IPS DF 4.7 (cell line): Measurements from ENCODE around the gene PDE1C.

Source experiments
- DNase-seq: peaks from one replicate; pipeline ENCODE4 v3.0.0-alpha.2; 2013; ENCODE audit warnings: low spot score; ENCODE audit errors: extremely low read depth

PDE1C gene

DNA sequence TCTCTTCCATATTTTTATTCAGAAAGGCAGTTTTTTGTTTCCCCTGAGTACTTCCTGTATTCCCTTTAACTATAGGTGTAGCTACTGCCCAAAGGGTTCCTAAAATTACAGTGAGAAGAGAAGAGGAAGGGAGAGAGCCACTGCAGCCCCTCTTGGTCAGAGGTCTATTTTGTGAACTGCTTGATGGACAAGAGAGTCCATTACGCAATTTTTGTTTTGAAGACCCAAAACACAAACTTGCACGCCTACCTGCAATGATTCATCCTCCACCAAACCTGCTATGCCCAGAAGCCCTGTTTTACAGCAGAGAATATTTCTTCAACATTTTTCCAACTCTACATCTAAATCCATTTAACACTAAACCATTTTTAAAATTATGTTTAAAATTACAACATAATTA, 75.1 kb downstream of the PDE1C start:
- DNase-seq, result no peak

DNA sequence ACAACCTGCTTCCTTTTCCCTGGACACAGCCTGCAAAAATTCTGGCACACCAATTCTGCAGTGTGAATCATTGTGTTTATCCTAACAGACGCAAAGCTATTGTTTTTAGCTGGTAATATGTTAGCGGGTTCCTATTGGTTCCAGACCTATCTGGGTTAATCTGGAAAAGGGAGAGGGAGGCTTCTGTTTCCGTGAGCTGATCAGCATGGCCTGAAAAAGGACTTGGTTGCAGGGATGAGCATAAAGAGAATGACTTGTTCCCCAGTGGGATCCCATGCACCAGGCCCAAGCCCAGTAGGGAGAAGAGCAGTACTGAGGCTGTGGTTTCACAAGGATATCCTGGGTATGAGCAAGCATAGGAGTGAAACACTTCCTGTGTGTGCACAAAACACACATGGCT, 78.4 kb downstream of the PDE1C start:
- no peak for DNase-seq

DNA sequence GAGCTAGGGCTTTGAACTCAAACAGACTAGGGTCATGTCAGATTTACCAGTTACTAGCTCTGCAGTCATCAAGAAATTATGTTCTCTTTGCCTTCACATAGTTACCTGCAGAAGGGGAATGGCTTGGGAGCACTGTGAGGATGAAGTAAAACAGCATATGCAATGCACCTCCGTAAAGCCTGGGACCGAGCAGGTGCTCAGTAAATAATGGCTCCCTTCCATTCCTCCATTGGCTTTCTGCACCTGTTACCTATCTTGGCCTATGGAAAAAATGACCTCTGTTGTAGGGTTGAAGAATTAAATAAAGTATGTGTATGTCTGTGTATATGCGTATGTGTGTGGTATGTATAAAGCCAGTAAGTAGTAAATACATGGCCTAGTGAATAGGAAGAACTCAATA, 78.8 kb downstream of the PDE1C start:
- no peak for DNase-seq

DNA sequence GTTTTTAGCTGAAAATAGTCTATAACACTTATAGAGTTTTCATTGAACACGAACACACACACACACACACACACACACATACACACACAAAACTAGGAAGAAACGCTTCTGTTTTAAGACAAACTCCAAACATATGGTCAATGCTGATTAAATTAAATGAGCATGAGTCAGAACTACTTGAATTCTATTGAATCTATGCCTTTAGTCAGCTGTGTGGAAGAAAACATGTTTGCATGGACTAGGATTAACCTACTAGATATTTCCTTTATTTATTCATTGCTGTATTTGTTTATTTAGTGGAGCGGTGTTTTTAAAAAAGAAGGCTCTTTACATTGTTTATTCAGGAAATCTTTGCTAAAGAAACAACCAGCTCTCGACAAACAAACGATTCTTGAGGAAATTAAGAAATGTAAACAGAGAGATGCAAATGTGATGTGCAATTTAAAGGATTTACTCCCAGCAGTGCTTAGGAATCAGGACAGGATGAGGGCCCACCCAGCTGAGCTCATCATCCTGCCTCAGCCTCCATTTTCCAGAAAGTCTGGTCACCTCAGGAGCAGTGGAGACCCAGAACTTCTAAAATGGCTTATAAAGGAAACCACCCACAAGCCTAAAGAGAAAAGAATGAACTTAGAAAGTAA, 83.2 kb downstream of the PDE1C start:
- no peak for DNase-seq

DNA sequence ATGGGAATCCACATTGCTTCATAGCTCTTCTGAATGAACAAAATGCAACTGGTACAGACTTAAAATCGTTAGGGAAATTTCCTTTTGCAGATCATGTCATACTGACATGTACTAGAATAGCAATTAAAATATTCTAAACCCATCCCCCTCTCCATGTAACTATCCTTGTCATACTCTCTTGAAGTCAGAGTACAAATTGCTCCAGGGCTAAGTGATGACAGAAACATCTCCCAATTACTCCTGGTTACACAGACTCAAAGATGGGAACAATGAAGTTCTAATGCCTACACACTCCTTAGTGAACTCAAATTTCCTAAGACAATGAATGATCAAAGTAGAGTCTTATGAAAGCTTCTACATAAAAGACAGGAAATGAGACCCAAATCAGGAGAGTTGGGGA, 87.2 kb downstream of the PDE1C start:
- no peak for DNase-seq

DNA sequence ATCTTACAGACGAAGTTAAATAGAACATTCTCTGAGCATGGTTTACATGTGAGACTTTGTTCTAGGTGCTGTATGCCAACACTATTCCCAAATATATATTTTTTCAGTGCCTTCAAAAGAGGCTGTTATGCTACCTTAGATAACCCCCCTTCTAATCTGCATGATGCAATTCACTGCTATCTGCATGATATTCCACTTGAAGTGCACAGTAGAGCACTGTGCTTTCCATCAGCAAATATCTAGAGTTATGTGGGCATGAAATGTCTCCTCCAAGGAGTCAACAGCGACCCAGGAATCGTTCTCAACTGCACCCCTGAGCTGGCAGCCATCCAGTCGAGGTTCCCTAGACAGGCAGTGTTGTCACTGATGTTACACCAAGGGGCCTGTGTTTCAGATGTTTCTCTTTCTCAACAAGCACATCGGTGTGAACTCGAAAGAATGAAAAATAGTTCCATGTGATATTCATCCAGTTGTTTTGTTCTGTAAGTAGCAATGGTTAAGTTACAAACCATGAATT, 88.3 kb downstream of the PDE1C start:
- DNase-seq, result no peak

DNA sequence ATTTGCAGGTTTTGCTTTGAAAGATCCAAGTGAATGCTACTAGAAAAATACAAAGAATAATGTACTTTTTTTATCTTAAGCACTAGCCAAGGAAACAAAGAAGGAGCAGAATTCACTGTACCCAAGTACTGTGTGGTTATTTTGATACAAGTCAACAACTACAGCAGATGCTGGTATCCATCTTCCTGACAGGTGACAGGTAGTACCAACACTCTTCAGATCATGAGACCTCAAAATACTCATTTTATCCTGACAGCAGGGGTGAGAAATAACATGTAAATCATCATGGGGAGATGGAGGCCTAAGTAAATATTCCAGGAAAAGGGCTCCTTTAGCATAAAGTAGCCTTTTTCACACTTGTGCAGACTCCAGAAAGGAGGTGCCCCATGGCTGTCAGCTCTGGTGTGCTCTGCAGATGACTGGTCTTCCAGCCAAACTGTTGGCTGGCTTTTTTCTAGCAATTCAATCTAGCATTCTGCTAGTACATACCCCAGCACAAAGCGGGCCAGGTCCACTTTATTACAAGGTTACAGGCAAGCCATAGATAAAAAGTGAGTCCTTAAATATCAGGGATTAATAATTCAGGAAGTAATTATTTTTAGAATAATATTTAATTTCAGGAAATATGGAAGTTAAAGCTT, 90.4 kb downstream of the PDE1C start:
- no peak for DNase-seq

DNA sequence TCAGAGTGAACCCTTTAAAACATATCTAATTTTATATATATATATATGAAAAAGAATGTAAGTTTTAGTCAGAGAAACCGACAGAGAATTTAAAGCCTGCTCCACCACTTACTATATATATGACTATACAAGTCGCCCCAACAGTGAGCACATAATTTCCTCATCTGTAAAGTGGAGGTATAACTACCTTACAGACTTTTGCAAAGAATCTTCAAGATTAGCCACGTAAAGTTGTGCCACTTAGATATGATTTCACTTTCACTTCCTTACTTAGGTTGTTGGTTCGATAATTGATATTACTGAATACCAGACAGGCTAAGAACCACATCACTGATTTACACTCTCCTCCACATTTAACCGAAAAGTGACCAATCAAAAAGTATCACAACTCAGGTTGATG, 94.7 kb downstream of the PDE1C start:
- no peak for DNase-seq

DNA sequence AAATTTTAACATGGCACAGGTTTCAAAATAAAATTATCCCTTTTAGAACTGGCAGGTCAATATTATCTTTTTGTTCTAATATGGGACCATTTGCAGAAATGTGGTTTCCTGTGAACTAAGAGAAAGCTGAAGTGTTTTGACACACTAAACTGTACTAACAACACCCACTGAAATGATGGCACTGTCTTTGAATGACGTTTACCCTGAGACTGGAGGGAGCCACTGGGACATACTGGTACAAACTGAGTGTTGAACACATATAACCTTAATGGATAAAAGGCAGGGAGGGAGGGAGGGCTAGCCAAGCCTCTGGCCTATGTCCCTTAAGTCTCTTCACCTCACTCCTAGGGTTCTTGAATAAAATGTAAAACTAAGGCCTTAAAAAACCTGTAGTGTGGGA, 95.9 kb downstream of the PDE1C start:
- DNase-seq, result no peak

DNA sequence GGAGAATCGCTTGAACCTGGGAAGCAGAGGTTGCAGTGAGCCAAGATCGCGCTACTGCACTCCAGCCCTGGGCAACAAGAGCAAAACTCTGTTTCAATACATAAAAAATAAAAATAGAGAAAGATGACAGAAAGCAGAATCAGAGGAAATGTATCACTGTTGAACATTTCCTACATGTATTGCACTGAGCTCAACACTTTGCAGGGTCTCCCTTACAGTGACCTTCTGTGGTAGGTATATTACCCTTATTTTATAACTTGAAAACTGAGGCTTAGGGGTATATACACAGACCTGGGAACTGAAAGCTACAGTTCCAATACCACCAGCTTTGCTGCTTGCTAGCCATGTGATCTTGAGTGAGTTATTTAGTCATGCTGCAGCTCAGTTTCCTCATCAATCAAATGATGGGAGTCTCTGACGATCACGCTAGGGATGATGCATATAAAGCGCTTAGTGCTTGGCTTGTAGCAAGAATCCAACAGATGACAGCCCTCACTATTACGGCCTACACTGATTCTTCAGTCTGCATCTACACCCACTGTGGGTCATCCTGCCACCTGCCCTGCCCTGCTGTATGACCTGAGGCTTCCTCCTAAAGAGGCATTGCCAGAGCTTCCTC, 99.0 kb downstream of the PDE1C start:
- no peak for DNase-seq

DNA sequence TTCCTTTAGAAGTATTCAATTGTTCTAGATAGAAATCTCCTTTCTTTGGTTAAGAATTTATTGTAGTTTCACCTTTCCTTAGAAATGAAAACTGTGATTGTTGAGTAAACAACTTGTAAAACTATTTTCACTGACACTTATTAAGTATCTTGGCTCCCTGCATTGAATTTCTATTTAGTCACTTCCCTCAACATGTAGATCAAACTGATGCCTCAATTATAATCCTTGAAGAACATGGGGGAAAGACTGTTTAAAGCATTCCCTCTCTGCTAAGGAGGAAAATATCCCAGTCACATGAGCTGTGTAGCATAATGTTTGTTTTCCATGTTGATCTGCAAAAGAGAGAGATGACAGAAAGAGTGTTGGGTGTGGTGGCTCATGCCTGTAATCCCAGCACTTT, 99.7 kb downstream of the PDE1C start:
- DNase-seq, result no peak

DNA sequence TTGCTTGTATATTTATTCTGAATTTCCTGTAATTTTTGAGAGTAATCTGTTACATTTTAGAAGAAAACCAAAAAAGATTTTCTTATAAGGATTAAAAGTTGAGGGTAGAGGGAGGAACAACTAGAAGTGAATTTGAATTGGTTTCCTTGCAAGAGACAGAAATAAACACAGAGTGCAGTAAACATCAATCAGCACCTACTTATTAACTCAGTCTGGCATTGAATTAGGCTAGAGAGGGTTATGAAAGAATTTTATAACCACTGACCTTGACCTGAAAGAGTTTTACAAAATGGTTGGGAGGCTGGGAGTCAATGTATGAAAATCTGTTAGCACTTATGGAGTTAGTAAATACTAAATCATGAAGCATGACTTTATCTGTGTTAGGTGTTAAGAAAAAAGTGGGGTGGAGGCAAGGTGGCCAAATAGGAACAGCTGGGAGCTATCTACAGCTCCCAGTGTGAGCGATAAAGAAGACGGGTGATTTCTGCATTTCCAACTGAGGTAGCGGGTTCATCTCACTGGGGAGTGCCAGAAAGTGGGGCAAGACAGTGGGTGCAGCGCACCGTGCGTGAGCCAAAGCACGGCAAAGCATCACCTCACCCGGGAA, 106.5 kb downstream of the PDE1C start:
- DNase-seq, result no peak

DNA sequence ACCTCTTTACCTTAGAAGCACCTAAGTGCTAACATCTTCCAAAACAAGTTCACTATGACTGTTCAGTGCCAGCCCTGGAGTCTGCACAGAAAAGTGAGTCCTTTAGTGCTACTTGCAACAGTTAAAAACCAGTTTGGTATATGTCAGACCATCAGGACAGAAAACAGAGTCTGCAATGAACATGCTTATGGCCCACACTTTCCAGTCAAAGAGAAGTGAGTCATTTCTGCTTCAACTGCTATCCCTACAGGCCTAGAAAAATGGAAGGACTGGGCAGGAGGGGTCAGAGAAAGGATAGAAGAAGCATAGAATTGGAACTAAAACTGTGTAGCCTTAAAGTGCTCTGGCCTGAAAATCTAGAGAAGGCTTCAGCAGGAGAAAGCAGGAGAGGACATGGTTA, 108.0 kb downstream of the PDE1C start:
- no peak for DNase-seq

DNA sequence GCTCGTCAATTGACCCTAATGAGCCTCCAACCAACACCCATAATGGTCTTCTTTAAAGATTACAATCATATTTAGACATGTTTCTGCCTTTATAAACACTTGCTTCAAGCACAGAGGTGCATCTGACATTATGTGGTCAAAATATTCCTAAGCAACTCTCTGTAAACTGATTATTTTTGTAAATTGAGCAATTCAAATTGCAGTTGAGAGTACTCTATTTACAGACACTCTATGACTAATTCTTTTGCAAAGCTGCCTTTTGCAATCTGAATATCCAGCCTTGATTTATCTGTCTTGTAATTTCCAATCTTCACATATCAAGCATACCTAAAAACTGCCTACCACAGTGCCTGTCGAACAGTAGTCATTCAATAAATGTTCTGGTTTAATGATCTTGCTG, 112.0 kb downstream of the PDE1C start:
- DNase-seq, result no peak

DNA sequence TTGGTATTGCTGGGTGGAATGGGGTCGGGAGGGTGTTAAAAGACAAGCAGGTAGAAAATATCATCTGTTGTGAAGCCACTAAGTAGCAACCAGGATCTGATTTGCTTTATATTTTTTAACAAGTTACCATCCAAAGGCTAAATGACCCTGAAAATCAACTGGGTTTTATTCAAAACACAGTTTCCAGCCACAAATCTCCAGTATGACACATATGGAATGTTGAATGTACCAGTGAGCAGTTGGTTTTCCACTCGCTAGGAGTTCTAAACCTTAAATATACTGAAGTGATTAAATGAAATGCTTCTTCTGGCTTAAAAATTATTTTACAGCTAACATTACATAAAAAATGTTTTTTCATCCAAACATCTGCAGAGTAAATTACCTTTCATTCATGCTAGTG, 112.5 kb downstream of the PDE1C start:
- DNase-seq, result no peak

DNA sequence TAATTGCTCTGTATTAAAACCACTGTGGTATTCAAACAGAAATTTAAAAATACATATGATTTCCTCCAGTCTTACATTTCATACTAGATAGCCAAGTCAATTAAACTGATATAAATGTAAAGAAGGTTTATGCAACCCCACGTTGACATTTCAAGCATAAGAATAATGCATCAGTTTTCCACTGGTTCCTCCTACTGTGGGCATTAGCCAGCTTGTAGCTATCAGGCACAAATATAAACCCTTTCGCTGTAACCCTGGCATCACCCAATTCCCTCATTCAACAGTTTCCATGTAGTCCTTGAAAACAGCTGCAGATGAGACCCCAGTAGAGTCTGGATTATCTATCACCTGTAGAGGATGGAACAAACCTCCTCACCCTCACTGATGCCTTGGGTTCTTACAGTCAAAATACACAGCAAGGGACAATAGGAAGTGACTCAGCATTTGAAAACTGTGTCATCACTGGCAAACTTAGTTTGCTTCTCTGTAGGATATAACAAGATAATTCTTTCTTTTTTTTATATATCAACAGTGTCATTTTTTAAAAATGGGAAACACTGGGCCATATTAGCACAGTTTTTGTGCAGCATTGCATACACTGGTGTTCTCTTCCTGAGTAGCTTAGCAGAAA, 113.0 kb downstream of the PDE1C start:
- DNase-seq, result no peak

DNA sequence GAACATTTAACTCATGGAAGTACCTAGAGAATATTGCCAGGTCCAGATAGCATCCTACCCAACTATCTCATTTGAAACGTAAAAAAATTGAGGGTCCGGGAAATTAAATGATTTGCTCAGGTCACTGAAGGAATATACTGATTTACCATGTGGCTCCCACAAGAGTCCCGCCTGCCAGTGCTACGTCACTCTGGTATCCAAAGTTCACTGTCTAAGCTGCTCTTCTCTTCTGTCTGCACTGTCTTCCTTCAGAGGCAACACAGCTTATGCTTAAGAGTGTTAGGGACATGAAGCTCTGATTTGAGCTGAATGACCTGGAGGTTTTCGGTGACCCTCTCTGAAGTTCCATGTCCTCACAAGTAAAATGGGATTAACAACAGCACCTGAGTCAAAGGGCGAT, 114.6 kb downstream of the PDE1C start:
- DNase-seq, result no peak

DNA sequence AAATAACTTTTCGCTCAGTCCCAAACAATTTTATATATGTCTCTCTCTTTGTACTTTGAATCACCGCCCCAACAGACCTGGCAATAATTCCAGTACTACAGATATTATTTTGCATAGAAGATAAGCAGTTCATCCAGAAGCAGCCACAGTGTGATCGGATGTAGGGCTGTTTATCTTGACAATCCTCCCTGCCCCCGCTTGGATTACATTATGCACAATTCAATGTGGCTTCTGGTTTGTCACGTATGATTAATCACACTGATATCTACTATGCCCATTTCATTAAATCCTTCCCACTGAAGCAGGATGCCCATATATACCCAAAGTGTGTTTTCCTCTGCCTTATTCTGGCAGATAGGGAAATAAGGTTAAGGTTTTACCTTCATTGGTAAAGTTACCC, 115.2 kb downstream of the PDE1C start:
- DNase-seq, result no peak

DNA sequence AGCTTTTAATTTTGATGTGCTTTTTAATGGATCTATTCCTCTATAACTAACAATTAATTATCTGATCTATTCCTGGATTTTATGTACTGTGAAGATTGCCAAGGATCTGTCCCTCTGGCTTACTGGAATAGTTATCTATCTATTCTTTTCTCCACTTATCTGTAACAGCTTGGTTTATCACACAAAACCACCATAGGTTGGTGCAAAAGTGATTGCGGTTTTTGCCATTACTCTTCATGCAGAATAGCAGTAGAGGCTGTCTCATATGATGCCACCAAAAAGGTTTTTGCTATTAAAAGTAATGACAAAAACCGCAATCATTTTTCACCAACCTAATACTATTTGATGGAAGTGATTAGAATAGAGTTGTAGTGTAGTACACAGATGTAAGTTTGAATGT, 115.7 kb downstream of the PDE1C start:
- DNase-seq, result no peak

DNA sequence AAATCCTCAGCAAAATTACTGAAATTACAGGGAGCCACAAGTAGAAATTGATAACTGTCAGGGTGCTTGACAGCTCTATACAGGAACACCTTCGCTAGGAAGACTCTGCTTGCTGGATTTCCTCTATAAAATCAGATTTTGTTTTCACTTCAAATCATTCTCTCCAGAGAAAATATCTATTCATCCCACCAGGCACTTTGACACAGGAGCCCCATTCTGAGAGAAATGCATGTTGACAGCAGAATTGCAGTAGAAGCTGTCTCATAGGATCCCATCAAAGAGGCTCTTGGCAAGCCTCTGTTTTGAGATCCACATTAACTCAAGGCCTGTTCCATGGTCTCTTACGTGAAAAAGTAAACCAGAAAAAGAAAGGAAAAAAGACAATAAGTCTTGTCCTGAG, 116.8 kb downstream of the PDE1C start:
- no peak for DNase-seq

DNA sequence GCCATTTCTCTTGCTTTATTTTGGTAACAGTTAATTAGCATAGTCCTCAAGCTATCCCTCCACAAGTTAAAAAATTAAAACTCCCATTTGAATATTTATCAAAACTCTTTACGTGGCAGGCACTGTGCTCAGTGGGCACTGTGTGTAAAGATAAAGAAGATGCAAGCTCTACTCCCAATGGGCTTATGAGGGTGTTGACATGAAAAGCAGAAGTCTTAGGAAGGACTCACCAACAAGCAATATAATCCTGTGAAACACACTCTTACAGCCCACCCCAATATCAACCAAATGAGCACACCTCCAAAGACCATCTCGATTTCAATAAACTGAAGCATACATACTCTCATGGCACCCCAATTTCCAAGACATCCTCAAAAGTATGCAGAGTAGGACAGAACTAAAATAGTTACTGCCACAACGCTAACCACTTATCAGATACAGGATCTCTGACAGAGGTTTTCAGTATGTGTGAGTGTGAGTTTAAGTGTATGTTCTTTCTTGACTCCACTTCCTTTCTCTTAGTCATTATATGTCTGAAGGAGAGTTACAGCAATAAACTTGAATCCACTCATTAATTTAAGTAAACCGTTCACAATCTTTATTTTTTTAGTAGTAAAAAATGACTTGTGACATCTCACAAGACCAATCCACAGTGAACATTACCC, 120.0 kb downstream of the PDE1C start:
- DNase-seq, result no peak

DNA sequence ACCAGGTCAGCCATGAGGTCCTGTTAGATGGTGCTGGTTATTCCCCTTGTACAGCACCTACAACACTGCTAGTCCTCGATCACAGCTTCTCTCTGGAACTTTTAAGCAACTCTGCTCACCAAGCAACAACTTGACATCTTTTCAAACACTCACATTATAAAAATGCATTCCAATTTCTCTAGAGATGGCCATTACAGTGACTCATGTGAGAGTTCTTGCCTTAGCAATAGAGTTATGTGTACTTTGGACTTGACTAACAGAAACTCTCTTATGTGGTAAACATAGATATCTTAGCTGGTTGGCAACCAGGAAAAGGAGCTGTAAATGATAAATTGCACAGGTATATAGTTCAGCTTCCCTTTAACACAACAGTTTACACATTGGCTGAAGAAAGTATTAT, 122.2 kb downstream of the PDE1C start:
- no peak for DNase-seq
